ENCODE results near the gene TRAPPC11.

TRAPPC11 gene

DNA sequence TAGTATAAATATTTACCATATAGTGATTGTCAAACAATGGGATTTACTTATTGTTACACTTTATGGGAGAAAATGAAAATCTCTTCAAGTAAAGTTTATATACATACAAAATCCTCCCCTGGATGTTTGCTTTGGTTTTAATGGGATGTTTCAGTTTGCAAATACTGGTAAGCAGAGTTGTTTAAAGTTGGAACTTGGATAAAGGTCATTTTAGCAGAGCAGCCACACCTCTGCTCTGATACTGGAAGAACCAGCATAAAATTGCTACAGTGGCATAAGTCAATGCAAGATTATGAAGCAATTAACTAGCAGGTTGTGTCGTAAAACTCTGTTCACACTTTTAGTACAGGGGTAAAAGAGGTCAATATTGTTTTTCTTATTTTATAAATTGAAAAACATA is 101.2 kb downstream of the TRAPPC11 start:
- DNase-seq, result no peak
